GM12801 (cell line): ENCODE measurements around the gene FRMD4A.

ENCODE experiments used
- TF ChIP-seq, protein P1 (sequence below): IDR thresholded peaks from one replicate; pipeline ENCODE4 v1.5.1; 2011; ENCODE audit warnings: control low read depth; ENCODE audit not compliant: insufficient read length; ENCODE audit errors: extremely low read depth

FRMD4A gene

DNA sequence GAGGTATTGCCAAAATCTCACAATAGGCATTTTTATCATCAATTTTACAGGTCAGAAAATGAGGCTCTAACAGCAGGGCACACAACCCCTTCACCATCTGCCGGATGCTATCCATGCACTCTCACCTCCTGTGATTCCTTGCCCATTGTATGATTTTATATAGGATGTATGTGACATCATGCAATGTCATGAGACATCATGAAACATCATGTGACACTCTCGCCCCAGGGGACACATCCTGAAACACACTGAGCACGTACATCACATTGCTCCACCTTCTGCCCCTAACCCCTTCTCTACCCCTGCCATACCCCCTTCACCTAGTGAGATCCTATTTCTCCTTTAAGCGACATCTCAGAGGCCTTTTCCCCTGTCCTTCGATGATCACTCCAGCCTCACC is 189.4 kb downstream of the FRMD4A start:
- TF ChIP-seq, protein P1, sequence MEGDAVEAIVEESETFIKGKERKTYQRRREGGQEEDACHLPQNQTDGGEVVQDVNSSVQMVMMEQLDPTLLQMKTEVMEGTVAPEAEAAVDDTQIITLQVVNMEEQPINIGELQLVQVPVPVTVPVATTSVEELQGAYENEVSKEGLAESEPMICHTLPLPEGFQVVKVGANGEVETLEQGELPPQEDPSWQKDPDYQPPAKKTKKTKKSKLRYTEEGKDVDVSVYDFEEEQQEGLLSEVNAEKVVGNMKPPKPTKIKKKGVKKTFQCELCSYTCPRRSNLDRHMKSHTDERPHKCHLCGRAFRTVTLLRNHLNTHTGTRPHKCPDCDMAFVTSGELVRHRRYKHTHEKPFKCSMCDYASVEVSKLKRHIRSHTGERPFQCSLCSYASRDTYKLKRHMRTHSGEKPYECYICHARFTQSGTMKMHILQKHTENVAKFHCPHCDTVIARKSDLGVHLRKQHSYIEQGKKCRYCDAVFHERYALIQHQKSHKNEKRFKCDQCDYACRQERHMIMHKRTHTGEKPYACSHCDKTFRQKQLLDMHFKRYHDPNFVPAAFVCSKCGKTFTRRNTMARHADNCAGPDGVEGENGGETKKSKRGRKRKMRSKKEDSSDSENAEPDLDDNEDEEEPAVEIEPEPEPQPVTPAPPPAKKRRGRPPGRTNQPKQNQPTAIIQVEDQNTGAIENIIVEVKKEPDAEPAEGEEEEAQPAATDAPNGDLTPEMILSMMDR = no peak

DNA sequence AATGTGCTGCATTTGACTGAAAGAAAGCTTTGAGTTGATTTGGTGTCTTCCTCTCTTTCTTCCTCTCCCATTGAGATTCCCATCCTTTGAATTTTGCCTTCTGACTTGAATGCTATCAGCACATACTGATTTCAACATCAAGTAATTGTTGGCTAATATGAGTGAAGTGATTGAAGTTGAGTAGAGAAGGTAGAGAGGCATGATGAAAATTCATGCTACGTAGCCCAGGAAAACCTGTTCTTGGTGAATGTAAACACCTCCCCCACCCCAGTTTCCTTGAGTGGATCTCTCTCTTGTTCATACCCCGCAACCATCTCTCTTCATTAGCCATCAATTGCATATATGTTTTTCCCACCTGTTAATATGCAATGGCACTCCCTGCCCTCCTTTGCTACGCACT is 193.3 kb downstream of the FRMD4A start:
- TF ChIP-seq, protein P1 = no peak

DNA sequence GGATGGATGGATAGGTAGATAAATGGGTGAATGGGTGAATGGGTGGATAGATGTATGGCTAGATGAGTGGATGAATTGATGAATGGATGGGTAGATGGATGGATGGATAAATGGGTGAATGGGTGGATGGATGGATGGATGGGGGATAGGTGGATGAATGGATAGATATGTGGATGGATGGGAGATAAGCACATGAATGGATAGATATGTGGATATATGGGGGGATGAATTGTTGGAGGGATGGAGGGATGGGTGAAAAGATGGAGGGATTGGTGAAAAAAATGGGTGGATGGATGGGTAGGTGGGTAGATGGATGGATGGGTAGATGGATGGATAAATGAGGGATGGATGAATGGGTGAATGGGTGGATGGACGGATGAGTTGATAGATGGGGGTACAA is 196.4 kb downstream of the FRMD4A start:
- TF ChIP-seq, protein P1 = no peak

DNA sequence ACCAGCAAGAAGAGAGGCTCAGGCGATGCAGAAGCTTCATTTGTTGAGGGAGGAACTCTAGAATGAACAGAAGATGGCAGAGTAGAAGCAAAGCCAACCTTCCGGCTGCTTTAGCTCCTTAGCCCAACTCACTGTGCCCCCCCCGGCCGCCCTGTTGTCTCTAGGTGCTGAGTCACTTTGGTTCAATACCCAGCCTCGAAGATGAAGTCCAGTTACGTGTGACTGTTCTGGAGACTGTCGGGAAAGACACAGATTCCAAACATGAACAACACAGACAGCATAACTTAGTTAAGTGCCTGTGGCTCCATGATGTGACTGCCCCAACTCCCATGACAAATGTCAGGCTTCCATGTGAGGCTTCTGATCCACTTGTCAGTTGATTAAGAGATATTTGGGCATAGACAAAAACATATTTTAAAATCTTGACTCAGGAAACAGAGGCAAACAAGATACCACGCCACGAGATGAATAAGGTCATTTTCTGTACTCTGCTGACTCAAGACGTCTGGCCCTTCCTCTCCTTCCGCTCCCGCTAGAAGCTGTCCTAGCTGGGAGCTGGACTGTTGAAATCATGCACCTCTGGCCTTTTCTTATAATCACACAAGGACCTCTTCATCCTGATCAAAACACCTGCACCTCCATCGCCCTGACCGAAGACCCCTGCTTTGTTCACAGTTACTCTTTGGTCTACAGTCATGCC is 199.3 kb downstream of the FRMD4A start:
- TF ChIP-seq, protein P1 = no peak

DNA sequence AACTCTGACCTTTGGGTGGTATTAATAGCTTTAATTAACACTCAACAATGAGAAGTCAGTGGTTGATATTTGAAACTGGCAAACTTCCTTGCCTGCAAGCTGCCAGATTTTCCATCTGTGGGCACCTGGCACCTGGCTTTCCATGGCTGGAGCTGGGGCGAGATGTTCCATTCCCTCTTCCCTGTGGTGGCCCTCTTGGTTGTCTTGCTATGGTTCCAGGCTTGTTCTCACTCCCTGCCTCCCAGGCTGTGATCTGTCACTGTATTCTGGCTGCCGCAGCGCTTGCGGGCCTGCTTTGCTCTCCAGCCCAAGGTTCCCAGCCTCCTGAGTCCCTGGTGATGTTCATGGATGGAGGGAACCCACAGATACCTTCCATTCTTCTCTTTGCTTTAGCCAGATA is 201.0 kb downstream of the FRMD4A start:
- TF ChIP-seq, protein P1 = no peak

DNA sequence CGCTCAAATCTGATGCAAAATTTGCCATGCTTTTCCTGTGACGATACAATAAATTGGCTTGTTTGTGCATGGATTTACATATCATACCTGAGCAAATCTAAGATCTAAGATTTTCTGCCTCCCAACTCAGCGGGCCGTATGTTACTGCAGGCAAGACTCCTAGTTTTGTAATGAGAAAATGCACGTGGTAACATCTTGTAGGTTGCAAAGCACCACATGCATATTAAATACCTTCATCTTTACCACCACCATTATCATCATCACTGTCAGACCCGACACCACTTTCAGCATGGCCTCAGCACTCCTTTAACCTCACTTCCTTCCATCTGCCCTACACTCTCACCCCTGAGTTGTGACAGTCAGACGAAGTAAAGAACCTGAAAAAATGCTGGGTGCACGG is 202.2 kb downstream of the FRMD4A start:
- TF ChIP-seq, protein P1 = no peak

DNA sequence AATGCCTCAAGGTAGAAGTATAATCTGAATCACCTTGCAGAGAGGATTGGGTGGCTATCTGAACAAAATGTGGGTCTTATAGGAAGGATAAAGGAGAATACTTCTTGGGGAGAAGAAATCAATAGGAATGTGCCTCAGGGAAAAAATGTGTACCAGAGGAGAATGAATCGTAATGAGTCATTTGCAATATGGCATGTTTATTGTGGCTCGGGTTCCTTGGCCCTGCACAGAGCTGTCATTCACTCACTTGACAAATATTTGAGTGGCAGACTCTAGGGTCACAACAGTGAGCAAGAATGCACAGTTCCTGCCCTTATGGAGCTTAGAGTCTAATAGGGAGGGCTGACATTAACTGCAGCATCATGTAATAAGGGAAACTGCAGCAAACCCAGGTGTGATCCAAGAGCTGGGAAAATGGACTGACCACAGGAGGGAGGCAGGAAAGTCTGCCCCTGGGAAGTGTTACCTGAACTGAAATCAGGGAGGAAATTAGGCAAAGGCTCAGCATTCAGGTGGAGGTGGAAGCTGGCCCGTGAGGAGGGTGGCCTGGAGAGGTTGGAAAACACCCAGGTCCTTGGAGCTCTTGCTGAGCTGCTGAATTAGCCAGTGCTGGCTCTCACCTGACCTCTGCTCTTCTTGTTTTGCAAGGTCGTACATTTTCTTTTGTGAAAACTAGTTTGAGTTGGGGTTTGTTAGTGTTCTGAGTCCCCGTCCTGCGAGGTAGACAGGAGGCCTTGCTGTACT is 203.9 kb downstream of the FRMD4A start:
- TF ChIP-seq, protein P1 = no peak
